T-helper 2 cell treated with Interferon-gamma antibody and Interleukin-4, amounts not matched to agents 100 ng/mL and 5 ng/mL, for 36 hours (primary cell): Measurements from ENCODE around the gene ZNF302. TPM values are rescaled to one million over a fixed set of nuclear protein-coding genes. Genes with fewer than 3 reads are reported as not detected.
"Not testable (repeated sequence)": the region's sequence is repeated elsewhere in the genome, so short reads cannot be mapped to it uniquely, and the experiment has no call there.

Source experiments
- intact Hi-C: fragments of 100-400 bp; cut with micrococcal nuclease; formaldehyde crosslinking; loops from one replicate; pipeline ENCODE4 v1.15.1; 2023
- total RNA-seq: library from RNA; stranded (reverse); gene quantifications from 2 replicates; pipeline ENCODE4 v1.2.3, GENCODE V29; 2022

Gene ZNF302
- total RNA-seq: 18.0 and 19.5 TPM in 2 replicates

DNA sequence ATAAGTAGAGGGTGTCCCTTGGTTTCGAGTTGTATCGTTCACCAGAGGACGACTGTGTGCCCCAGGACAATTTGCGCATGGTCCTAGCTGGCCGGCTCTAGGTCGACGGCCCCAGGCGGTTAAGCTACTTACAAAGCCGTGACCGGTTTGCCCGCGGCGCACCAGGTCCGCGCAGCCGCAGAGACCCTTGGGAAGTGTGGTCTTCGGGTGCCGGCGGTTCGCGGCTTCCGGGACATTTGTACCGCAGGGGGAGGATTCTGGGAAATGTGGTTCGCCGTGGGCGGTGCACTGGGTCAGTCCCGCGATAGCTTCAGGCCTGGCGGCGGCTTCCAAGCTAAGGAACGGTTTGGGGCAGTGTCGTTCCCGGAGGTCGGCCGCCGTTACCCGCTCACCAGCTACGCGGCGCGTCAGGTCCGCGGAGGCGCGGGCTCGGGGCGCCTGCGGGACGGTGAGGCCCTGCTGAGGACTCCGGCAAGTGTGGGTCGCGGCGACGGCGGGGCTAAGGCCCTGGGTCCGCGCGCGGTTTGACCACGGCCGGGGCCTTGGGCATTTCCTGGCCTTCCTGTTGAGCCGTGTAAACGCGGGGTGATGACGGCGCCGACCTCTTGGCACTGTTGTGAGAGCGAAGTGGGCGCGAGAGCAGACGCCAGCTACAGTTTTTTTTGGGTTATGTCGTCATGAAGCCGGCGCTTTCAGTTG, at the start of gene ZNF302:
ZNF302 (plus strand) TSS at position 293 of the 699 bp plus-strand sequence. CDS start 1,127 bp downstream, outside the sequence.
- intact Hi-C loops: loop anchor here (1.0 to 10.0 kb wide), 6 partner anchors 10 to 503 kb away; partner anchors contain the start of genes LSM14A, ZNF599 and ZNF792

DNA sequence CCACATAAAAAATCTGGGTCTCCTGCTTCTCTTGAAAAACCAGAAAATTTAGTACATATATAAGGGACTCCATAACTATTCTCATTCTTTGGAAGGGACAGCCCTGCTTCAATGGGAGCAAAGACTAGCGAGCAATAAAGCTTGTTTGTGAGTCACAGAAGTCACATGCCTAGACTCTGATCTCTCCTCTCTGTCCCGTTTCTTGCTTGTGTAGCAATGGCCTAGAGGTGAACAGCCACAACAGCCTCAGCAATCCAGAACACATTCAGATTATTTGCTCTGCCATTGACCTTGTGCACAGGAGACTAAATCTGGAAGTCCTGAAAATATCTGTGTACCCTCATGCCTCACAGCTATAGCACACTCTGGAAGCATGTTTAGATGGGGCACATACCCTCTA, 43.7 kb upstream of the ZNF302 start:
- intact Hi-C loops: no loop called here

DNA sequence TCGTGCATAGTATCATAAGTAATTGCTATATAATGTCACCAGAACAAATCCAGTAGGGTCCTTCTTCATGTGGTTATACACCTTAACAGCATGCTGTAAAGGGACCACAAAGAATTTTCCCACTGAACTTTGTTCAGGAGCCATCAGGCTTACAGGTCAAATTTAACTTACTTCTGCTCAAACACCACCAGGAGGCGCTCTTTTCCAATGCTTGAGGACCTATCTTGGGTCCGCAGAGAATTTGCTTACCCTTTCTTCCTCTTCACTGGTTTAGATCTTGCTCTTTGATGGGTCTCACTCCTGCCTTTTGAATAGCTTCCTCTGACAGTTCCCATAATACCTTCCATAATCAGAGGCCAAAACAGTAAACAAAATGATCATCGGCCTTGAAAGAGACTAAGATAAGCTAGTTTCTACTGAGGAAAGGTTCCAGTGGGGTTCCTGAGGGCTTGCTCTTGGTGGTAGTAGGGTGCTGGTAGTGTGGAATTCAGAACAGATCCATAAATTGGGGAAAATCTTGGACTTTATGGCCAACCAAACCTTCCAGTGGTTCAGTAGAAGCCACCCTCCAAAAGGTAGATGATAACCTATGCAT, 37.9 kb upstream of the ZNF302 start:
- intact Hi-C loops: loop anchor here (1.0 kb wide), 1 partner anchor 73 kb away; no protein-coding TSS in a partner anchor

DNA sequence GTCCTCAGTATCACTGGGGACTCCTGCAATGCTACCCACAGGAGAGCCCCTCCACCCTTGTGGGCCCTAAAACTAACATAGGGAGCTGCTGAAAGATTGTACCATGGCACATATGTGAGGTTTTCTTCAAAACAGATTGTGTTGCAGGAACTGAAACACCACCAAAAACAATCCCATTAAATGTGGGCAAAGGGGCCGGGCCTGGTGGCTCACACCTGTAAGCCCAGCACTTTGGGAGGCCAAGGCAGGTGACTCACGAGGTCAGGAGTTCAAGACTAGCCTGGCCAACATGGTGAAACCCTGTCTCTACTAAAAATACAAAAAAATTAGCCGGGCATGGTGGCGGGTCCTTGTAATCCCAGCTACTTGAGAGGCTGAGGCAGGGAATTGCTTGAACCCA, 35.2 kb upstream of the ZNF302 start:
- intact Hi-C loops: no loop called here

DNA sequence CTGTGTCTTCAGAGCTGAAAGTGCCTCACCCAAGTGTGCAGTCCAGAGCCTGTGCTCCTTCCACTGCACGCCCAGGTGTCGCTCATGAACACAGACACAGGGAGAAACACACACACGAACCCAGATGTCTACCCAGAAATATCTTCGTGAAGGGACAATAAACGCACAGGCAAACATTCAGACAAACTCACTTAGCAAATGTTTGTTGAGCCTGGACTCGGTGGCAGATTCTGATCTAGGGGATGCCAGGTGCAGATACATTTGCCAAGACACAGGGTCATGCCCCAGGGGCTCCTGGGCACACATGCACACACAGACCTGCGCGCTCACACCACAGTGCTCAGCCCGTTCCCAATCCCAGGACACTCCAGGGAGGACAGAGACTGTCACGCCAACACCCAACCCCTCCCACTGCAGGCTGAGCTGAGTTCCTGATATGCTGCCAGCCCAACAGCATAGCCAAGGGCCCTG, 32.5 kb upstream of the ZNF302 start:
- intact Hi-C loops: no loop called here

DNA sequence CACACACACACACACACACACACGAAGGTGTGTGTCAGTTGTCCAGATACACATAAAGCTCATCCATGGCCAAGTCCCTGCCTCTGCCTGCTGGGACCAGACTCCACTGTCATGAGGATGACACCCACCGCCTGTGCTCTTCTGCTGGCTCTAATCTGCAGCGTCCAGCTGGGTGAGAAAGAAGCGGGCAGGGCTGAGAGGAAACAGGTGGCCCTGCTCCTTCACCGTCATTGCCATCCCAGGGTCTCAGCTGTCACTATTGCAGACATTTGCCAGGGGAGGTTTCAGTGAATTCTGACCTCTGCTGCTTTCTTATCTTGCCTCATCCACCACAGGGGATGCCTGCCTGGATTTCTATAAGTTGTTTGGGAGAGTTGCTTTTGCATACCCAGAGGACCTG, 31.9 kb upstream of the ZNF302 start:
- intact Hi-C loops: no loop called here

DNA sequence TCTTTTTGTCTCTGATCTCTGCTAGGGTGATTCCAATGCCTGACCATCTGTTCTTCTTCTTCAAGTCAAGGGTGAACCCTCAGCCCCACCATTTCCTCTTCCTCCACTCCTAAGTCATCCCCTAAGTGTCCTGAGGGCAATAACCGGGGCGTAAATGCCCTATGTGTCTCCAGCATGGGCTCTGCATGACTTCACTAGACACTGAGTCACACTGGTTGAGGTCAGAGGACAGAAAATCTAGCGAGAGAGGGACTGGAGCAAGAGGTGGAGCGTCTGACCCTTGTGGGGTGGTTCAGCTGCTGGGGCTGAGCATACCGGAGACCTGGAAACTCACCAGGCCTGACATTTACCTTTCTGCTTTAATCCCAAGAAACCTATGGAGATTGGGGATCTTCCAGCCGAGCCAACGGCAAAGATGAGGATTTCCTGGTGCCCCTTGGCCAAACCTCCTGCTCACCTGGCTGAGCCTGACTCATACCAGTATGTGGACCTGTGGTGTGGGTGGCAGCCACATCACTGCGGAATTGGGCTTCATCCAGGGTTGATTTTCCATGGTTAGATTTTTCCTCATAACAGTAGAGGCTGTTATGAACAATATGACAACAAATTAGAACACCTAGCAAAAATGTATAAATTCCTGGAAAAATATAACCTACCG, 27.5 kb upstream of the ZNF302 start:
- intact Hi-C loops: no loop called here

DNA sequence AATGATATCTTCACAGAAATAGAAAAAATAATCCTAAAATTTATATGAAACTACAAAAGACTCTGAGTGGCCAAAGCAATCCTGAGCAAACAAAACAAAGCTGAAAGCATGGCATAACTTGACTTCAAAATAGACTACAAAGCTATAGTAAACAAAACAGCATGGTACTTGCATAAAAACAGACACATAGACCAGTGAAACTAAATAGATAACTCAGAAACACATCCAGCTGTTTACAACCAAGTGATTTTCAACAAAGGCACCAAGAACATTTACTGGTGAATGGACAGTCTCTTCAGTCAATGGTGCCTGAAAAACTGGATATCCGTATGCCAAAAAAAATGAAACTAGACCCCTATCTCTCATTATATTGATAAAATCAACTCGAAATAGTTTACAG, 25.7 kb upstream of the ZNF302 start:
- intact Hi-C loops: no loop called here

DNA sequence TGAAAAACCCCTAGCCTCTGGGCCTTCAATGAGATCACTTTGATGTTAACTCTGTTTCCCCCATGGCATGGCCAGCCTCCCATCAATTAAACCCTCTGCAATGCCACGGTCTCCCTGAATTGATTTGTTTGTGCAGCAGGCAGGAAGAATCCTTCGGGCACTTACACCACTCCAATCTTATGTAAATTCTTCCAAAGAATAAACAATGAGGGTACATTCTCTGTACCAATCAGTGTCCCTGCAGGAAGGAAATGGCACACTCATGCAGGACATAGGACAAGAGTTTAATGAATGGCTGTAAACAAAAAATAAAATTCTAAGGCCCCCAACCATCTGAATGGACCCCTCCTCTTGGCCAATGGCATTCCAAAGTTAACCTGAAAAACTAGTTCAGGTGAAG, 22.7 kb upstream of the ZNF302 start:
- intact Hi-C loops: no loop called here

DNA sequence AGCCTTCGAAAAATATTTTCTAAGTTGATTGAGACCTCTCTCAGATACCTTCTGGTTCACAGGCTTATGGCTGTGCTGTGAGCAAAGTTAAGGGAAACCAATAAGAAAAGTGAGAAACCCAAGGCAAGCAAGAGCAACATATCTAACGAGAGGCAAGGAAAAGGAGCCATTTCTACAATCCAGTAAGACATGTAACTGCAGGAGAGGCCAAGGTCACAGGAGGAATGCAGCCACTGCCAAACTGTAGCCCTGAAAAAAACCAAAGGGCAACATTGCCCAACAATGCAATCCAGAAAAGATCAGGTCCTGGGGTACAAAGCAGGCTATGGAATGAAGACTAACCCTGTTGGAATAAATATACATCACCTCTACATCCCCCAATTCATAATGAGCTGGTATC, 21.8 kb upstream of the ZNF302 start:
- intact Hi-C loops: no loop called here

DNA sequence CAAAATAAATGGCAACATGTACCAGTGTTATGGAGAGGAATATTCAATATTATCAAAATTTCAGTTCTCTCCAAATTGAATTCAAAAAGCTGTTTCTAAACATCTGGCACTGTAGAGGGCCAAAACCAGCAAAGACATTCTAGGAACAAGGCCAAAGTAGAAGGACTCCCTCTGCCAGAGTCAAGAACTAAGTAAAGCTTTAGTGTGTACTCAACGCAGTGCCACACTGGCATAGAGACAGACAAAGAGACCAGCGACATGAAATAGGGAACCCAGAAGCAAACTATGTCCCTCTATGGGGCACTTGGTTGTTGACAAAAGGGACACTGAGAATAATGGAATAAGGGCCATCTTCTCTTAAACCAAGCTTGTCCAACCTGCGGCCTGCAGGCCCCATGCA, 16.1 kb upstream of the ZNF302 start:
- intact Hi-C loops: no loop called here

DNA sequence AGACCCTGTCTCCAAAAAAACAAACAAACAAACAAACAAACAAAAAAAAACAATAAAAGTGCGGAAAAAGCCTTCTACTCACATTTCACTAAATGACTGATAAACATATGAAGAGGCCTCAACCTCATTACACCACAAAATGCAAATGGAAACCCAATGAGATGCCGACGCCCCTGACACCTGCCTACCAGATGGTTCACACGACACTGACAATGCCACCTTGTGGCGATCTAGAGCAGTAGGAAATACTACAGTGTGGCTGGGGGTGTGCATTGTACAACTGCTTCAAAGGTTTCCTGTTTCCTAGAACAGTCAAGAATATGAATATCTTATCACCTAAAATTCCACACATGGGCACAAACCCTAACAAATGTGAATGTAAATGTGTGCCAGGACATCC, 14.6 kb upstream of the ZNF302 start:
- intact Hi-C loops: no loop called here

DNA sequence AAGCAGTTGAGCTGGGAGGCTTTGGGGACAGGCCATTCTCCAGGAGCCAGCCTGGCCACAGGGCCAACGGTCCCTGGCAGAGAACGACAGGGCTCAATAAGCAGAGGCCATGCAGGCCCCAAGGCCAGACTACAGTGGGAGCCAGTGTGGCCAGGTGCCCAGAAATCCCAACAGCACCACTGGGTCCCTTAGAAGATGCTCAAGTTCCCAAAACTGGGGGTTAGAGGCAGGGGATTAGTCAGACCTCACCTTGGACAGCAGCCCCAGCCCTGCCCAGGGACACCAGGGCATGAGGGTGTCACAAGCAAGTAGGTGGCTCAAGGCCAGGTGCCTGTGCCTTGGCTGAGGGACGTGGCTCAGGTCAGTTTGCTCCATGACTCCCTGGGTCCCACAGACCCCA, 13.3 kb upstream of the ZNF302 start:
- intact Hi-C loops: no loop called here

DNA sequence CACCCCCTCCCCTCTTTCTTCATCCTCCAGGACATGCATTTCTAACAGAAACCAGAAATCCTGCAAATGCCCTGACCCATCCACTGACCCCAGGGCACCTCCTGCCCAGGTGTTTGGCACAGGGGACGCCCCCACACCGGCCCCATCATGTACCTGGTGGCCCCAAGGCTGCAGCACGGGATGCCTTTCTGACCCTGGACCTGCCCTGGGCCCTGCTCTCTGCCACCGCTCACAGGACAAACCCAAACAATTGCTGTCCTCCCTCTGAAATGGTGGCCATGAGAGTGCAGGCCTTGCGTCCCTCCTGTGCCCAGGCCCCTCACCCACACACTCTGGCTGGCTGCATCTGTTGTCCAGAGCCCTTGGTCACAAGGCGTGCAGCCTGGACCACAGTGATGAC, 12.6 kb upstream of the ZNF302 start:
- intact Hi-C loops: no loop called here

DNA sequence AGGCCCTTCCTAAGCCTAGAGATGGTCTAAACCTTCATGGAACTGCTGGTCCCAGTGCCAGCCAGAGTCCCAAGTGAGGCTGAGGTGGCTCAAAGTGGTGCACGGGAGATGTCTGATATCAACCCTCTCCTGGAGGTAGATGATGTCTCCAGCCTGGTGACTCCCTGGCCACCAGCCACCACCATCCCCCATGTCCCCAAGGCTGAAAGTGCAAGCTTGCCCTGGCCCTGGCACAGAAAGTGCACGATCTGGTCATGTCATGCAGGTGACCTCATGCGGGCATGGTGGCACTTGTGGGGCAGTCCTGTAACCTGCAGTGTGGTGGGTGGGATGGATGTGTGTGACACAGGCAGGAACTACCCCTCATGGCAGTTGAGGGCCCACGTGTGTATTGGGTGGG, 12.2 kb upstream of the ZNF302 start:
- intact Hi-C loops: not testable (repeated sequence)

DNA sequence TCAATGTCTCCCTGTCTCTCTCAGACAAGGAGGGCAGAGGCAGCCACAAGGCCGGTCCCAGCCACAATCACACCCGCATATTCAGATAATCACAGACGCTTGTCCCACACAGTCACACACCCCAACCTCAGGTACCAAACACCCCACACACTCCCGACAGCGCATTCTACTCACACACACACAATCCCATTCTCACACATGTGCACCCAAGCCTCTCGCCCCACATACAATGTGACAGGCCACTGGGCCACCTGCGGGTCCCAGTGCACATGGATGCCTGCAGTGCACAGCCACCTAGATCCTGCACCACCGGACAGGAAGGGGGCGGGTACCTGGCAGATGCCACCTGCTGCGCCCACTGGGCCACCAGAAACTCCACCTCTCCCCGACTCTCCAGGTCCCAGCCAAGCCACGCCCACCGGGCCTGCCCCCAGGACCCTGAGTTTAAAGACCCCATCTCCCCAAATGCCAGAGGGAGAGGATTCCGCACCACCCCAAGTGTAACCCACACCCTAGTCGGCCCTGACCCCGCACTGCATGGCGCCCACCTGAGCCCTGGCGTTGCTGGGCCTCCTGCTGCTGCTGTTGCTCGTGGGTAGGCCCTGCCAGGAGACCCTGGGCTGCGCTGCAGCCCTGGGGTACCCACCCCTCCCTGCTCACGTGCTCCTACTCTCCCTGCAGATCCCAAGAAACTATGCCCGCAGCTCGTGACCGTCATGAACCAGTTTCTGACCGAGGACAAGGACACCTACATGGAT, 11.1 kb upstream of the ZNF302 start:
- intact Hi-C loops: no loop called here

DNA sequence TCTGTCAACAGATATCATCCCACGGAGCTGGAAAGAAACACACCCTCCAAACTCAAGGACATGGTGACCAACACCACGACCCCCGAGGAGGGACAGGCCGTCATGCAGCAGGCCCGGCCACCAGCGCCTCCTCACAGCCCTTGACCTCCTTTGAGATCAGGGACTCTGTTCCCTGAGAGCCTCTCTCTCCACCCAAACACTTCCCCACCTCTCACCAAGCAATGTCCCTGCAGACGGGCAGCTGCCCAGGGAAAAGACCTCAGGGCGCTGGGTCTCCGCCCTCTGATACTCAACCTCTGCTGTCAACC, 10.6 kb upstream of the ZNF302 start:
- intact Hi-C loops: loop anchor here (1.0 kb wide), 1 partner anchor 10 kb away; the partner anchor contains the start of genes SCGB2B2 and ZNF302

DNA sequence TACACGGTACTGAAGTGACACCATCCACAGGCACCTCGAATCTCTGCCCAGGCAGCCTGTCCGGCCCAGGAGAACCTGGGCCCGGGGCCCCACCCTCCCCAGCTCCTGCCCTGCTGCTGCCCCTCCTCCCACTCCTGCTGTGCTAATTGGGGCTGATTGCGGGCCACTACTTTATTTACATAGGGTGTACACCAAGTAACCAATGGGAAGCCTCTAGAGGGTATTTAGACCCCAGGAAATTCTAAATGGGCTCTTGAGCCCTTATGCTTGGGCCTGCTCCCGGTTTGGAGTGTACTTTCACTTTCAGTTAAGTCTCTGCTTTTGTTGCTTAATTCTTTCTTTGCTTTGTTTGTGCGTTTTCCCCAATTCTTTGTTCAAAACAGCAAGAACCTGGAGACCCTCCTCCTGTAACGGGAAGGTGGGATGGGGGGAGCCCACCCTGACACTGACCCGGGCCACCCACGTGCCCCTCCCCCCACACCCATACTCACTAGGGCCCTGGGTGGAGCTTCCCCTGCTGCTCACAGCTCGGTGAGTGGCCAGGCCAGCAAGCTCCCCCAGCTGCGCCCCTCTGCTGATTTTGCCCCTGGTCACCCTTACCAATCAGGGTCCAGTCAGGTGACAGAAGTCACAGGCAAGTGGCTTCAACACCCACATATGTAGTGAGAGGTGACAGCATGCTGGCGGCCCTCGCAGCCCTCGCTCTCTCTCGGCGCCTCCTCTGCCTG, 10.0 kb upstream of the ZNF302 start:
- intact Hi-C loops: loop anchor here (1.0 kb wide), 1 partner anchor 10 kb away; the partner anchor contains the start of genes SCGB2B2 and ZNF302

DNA sequence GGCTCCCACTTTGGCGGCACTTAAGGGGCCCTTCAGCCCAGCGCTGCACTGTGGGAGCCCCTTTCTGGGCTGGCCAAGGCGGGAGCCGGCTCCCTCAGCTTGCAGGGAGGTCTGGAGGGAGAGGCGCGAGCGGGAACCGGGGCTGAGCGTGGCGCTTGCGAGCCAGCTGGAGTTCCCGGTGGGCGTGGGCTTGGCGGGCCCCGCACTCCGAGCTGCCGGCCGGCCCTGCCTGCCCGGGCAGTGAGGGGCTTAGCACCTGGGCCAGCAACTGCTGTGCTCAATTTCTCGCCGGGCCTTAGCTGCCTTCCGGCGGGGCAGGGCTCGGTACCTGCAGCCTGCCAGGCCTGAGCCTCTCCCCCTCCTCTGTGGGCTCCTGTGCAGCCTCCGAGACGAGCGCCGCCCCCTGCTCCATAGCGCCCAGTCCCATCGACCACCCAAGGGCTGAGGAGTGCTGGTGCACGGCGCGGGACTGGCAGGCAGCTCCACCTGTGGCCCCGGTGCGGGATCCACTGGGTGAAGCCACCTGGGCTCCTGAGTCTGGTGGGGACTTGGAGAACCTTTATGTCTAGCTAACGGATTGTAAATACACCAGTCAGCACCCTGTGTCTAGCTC, 9.3 kb upstream of the ZNF302 start:
- intact Hi-C loops: not testable (repeated sequence)

DNA sequence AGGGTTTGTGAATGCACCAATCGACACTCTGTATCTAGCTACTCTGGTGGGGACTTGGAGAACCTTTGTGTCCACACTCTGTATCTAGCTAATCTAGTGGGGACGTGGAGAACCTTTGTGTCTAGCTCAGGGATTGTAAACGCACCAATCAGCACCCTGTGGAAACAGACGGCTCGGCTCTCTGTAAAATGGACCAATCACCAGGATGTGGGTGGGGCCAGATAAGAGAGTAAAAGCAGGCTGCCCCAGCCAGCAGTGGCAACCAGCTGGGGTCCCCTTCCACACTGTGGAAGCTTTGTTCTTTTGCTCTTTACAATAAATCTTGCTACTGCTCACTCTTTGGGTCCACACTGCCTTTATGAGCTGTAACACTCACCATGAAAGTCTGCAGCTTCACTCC, 8.8 kb upstream of the ZNF302 start:
- intact Hi-C loops: not testable (repeated sequence)

DNA sequence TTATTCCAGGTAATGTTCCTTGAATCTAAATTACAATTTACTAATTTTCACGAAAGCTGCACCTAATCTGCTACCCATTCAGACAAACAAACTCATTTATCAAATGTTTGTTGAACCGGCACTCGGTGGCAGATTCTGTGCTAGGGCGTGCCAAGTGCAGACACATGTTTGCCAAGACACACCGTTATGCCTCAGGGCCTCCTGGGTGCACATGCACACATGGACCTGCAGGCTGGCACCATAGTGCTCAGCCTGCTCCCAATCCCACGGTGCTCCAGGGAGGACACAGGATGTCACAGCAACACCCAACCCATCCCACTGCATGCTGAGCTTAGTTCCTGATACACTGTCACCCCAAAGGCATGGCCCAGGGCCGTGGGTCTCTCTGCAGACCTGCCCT, 8.2 kb upstream of the ZNF302 start:
- intact Hi-C loops: no loop called here
